HT-29 (cell line): ENCODE results near the gene MAN2A1. TPM values are rescaled to one million over a fixed set of nuclear protein-coding genes. Genes with fewer than 3 reads are reported as not detected.

Experiments used
- DNase-seq: peaks from one replicate; pipeline ENCODE4 v3.0.0-alpha.2; 2015; ENCODE audit warnings: low spot score
- total RNA-seq: library from RNA; depleted of rRNA; stranded (reverse); fragments of >200 nt; shearing (Covaris generic); gene quantifications from 2 replicates; pipeline ENCODE4 v1.2.3, GENCODE V29; 2014

Gene MAN2A1
- total RNA-seq, 1 experiment from 2014 or later: 22.8 TPM

DNA sequence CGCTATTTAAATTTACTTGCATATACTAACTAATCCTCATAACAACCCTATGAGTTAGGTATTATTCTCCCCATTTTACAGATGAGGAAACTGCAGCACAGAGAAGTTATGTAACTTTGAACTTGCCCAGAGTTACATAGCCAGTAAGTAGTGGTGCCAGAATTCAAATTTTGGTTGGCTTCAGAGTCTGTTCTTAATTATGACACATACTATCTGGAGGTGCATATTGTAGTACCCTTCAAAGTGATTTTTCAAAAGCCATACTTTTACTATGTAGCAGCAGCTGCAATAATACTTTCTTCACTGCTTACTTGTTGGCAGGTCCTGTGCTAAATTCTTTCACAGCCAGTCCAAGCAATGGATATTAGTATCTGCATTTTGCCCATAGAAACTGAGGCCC, 16.4 kb downstream of the MAN2A1 start:
- DNase-seq: no peak

DNA sequence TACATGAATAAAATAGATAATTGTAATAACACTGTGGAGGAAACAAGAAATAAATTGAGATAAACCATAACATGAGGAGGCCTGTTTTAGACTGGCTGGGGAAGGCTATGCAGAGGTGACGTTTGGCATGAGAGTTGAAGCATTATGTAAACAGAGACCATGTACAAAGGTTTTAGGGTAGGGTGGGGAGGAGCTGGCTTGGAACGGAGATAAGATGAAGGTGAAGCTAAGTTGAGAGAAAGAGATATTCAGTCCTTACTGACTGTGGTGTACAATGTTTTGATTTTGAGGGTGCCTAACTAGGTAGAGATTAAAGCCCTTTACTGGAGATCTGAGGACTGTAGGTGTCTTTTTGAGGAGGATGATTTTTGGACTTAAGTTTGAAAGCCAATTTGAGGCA, 17.8 kb downstream of the MAN2A1 start:
- peak; percentile 49 for DNase-seq

DNA sequence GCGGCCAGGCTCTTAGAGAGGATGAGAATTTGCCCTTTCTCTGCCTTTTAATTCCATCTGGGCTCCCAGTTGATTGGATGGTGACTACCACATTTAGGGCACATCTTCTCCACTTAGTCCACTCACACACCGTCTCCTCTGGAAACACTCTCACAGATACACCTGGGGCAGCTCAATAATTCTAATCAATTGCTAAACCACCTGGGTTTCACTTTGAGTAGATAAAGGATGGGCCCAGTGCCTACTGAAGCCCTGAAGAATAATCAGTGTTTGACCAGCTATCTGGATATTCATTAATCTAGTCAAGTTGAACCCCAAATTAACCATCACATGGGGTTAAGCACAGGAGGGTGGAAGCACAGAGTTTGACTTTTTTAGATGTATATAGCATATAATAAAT, 19.1 kb downstream of the MAN2A1 start:
- DNase-seq: no peak

DNA sequence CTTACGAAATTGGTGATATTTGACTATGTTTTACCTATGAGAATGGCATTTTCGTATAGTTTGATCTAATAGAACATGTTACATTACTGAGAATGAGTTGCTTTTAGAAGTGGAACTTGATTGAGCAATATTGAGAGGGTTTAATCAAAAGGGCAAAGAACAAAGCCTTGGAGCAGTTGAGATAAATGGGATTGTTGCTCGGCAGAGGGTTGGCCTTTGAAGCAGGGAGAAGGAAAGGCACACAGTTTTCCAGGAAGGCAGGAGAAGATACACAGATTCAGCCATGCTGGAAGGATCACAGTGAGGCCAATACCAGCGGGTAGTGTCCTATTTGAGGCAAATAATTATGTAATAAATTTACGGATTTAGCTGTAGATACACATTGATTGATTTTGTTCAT, 19.5 kb downstream of the MAN2A1 start:
- DNase-seq: no peak

DNA sequence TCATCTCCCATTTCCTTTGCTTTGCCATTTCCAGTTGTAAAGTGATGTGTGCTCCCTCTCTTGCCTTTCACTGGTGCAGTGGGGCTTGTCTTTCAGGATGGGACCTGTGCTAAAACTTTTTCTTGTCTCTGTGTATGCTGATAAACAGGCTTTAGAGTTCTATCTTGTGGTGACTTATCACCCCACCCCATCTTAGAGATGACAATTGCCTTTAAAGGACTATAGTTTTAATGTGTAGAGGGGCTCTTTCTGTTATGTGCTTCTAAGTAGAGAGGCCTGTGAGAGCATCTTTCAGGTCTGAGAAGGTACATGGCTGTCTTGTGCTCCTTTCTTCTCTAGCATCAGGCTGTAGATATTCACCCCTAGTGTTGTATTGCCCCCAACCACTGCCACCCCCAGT, 21.9 kb downstream of the MAN2A1 start:
- no peak for DNase-seq

DNA sequence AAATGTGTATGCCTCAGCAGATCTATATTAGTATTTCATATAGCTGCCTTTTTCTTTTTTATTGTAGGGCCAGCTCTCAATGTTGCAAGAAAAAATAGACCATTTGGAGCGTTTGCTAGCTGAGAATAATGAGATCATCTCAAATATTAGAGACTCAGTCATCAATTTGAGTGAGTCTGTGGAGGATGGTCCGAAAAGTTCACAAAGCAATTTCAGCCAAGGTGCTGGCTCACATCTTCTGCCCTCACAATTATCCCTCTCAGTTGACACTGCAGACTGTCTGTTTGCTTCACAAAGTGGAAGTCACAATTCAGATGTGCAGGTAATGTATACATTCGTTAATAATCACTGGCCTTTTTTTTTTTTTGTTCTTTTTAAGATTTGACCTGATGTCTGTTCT, 23.7 kb downstream of the MAN2A1 start:
- no peak for DNase-seq

DNA sequence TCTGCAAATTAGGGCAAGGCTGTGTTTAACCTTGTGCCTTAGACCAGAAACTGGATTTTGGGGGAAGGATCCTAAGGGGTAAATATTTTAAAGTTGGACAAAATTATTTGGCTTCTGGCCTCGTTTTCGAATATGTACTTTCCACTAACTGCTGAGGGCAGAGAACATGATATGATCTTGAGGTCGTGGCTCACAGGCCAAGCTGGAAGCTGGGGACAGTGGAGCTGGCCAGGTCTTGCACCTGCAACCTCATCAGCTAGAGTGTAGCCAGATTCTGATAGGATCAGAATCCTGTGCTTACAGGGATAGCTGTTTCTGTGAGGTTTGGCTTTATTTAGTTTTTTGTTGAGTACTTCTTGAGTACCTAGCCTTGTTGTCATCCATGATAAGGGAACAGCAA, 24.9 kb downstream of the MAN2A1 start:
- DNase-seq: no peak

DNA sequence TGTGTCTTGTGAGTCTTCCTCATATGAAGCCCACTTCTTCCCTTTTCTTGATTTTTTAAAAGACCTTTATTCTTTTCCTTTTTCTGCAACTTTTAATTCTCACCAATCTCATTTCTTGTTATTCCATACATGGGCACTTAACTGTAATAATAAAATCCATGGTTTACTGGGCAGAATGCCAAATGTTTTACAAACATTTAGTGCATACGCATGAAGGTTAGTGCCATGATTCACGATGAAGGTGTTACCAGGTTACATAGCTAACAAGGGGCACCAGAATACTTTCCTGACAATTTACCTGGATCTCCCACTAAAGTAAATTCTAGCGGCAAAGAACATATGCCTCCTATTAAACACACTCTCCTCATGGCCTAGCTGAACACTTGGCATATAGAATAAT, 28.5 kb downstream of the MAN2A1 start:
- DNase-seq: peak; percentile 4

DNA sequence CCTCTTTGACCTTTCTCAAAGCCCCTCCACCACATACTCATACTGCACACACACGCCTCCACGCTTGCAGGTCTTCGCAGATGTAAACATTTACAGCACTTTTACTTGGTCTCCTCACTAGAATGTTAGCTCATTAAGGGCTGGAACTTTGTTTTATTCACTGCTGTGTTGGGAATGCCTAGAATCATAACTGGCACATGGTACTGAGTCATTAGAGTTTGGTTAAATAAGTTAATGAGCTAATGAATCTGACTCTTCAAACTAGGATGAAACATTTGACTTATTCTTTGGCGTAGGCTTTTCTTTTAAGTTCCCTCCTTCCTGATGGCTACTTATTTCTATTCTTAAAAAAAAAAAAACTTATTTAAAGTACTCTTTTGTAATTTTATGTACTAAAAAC, 28.9 kb downstream of the MAN2A1 start:
- DNase-seq: no peak

DNA sequence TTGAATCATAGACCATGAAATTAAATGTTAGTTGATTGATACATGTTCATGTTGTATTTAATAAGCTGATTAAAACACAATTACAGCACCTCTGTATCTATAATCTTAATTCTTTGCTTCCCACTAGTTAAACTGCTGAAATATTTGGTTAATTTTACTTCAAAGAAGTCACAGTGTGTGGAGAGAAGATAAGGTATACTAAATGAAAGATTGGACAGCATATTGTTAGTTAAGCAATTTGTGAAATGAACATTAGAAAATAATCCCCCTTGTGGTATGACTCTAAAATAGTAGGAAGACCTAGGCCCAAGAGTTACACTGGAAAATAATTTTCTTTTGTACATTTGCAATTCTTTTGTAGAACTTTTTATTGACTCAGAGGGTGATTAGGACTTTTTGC, 30.3 kb downstream of the MAN2A1 start:
- no peak for DNase-seq

DNA sequence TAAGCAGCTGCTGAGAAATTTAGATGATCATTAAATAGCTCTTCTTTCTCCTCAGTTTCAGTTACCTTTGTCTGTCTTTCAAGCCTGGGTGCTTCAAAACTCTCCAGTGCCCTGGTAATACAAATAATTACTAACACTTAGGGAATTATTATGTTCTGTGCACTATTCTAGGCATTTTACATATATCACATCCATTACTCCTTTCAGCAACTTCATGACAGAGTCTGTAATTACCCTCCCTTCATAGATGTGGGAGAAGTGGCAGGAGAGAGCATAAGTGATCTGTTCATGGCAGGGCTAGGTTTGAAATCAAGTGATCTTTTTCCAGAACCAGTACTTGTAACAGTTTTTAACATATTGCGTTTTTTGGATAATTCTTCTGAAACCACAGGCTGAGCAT, 32.0 kb downstream of the MAN2A1 start:
- DNase-seq: no peak

DNA sequence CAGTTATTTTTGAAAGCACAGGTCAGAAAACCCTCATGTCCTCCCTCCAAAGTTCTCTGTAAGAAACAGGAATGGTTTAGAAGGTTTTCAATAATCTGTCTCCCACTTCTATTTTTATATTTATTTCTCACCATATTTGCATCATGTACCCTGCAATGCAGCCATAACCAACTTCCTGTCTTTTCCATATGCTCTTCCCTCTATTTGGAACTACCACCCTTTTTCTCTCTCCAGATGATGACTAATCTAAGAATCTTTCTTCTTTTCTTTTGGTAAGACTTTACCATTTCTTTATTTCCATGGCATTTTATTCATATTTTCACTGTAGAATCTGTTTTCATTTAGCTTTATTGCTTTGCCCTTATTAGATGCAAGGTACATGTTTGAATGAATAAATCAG, 33.9 kb downstream of the MAN2A1 start:
- DNase-seq: no peak

DNA sequence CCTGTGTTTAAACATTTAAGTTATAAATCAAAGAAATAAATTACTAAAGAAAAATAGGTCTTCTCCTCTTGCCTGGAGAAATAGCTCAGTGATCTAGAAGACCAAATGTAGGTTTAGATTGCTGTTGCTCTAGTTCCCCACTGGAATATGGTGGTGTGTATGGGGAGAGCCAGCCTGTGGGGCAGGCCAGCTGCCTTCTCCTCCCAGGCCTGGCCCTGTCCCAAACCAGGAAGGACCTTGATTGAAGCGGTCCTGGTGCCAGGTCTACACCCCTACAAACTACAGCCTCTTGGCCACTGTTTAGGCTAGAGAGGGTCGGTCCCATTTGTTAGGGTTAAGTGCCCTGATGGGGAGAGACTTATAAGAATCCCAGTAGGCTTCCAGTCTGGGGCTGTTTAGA, 35.4 kb downstream of the MAN2A1 start:
- DNase-seq: no peak

DNA sequence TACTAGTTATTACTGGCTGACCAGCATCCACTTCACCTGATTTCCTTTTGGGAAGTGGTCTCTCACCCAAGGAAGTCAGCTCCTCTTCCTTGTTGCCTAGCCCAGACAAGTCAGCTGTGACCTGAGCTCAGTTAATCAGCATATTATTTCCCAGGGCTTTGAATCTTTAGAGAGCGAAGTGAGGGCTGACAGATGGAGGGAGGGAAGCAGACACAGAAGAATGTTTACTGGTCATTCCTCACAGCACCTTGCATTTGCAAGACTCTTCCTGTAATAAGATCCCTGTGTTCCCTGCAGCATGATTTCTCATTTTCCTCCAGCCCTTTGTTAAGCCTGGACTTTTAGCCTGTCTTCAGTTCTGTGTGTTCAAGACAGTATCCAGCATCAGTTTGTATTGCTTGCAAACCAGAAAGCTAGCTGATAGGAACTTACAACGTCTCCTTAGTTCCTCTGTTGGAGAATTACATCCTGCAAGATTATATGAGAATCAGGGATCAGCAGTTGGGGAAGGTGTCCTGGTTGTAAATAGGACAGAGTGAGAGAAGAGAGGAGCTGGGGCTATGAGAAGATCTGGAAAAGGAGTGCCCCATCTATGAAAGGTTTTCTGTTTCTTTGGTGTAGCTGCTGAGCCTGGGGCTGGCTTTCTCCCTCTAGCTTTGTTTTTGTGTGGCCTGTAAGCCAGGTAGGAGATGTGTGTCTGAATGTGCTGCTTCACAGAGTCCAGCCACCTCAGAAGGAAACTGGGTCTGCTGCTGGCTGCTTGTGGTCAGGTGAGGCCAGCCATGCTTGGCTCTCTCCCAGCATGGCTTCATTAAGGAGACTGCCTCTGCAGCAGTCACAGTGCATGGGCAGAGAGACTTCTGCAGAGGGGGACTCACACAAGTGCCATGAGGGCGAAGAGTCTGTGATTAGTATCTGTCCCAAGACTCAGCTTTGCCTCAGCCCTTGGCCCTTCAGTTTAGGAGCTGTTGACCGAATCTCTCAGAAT, 50.3 kb downstream of the MAN2A1 start:
- no peak for DNase-seq

DNA sequence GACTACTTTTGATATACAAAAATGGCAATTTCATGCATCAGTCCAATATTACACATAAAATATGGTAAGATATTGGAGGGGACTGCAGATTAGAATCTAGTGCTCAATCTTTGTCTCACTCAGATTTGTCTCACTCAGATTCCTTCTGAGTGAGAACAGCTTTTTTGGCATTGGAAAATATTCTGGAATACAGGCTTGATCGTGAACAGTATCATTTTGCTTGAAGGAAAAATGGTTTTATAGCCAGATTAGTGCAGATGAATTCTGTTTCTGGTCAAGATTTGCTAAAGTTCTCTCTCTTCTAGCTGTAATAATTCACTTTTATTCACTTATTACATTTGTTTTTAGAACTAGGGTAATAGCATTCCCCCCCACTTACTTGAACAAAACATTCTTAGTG, 51.2 kb downstream of the MAN2A1 start:
- DNase-seq: no peak

DNA sequence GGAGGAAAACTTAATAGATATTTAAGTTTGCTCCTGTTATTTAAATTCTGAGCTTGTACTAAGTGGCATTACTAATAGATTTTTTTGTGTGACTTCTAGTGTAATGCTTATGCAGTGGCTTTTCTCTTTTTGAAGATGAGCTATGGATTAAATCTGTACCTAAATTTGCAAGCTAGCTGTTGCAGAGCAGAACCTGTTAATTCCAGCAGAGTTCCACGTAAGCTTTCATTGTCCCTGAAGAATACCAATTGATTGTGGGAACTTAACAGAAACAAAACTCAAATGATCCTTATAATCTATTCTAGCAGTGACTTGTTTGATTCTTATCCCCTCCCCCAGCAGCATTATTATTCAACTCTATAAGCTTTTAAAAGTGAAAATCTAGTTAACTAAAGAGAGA, 51.7 kb downstream of the MAN2A1 start:
- no peak for DNase-seq

DNA sequence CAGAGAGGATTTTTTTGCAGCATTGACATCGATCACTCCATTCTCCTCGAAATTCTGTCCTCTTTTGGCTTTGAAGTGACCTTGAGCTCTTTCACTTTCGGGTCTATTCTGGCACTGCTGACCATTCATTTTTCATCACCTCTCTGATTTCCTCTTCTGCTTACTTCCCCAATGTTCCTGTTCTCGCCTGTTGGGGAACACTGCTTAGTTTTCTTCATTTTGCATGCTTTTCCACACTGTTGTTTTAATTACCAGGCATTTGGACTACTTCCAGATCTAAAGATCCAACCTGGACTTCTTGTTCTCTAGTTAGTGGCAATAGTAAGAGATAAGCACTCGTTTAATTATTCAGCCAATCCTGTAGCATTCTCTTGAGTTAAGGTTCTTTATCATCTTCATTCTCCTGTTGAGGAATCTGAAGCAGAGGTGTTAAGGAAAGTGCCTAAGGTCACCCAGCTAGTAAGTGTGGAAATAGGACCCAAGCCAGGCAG, 53.4 kb downstream of the MAN2A1 start:
- no peak for DNase-seq

DNA sequence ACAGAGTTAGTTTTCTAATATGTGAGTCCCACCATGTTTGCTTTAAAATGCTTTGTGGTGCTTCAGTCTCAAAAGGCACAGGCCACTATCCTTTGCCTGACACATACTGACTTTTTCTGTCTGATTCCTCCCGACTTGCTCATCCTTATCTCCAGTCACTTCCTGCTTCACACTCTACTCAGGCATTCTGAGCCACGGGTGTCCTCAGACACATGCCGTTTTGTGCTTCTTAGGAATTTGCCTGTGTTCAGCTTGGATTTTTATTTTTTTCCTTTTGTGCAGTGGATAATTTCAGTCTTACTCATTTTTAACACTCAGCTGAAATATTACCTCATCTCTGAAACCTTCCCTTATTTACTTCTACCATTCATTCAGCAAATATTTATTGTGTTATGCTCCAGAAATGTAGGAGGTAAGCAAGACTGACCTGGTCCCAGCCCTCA, 54.1 kb downstream of the MAN2A1 start:
- no peak for DNase-seq

DNA sequence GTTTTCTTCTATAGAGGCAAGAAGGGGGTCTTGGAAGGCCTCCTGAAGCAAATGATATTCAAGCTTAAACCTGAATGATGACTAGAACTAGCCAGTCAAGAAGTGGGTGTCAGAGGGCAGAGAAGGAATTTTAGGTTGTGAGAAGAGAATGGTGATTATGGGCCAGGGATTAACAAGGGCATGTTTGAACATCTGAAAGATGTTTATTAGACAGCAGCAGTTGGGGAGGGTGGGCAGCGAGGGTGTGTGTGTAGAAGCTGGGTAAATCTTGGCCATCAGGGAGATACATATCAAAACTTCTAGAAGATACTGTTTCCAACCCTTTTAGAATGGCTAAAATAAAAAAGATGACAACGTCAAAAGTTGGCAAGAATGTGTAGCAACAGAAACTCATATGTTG, 54.5 kb downstream of the MAN2A1 start:
- DNase-seq: no peak

DNA sequence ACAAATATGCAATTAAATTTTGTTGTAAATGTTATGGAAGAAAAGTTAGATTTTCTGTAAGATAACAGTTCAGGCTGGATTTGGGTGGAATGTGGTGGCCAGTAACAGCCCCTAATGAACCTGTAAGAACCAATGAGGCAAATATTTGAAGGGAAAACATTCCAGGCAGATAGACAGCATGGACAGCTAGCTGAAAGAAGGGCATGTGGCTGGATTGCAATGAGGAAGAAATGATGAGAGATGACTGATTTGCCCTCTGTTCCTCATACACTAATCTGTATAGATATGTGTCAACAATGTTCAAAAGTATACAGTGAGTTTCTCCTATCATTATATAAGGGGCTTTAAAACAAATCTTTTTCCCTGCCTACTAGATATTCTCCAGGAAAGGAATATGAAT, 58.8 kb downstream of the MAN2A1 start:
- no peak for DNase-seq

DNA sequence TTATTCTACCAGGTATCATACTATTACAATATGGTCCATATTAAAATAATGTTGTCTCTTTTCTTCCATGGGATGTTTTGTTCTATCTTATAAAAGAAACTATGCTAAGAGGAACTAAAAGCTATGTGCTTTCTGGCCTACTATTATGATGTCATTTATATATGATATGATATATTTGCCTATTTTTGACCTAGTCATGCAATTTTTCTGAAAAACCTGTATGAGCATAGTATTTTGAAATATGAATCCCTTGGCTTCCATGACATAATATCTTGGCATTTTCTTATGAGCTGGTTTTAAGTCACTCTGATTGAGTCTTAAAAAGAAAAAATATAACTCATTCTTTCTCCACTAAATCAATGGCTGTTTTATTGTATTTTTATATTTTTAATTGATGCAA, 60.7 kb downstream of the MAN2A1 start:
- DNase-seq: no peak

DNA sequence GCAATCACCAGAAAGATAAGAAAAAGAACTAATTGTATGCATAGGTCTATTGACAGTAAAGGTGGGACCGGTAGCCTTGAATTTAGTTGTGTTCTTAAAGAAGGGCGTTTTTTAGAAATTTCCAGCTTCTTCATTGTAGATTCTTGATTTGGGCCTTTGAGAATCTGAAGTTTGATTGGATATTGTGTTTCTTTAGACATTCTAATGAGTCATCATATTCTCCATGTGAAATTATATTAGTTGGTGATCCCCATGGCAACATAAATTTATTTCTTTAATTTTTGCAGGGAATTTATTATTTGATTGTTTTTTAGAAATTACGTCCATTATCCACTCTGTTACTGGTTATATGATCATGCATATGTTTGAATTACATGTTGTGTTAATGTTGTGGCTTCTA, 63.6 kb downstream of the MAN2A1 start:
- no peak for DNase-seq

DNA sequence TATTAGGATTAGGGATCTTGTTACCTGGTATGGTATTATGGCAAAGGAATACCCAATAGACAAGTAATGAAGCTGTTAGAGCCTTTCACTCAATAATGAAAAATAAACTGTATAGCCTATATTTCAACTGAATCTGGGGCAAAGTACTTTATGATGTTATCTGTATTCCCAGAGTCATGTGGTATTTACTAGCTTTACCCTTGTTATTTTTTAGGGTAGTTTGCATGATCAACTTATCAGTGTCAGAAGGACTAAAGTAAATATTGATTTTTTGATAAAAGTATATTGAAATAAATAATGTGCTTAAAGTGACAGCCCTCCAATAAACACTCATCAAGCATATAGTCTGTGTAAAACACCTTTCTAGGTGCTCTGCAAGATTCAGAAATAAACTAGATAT, 64.6 kb downstream of the MAN2A1 start:
- DNase-seq: no peak
